ENCODE measurements around the gene TCHH.

TCHH gene

GRCh38 chr1:152067150-152067549 is 48.1 kb downstream of the TCHH start:
- in situ Hi-C loops (cut with MboI; ENCODE audit: low sequenced_read_pairs): no loop called here

GRCh38 chr1:152061952-152062351 is 53.3 kb downstream of the TCHH start:
- in situ Hi-C loops (cut with MboI; ENCODE audit: low sequenced_read_pairs): no loop called here

Data from HL-60/S4 treated with phorbol 12-myristate 13-acetate at 8.2 ng/mL for 4 days and 3 days (cell line).